LNCAP (cell line): Measurements from ENCODE around the gene PAQR7.

Source experiments
- CTCF ChIP-seq: fragments of 450-650 bp; IDR thresholded peaks from 2 replicates; pipeline ENCODE4 v1.5.1; 2017; ENCODE audit warnings: mild to moderate bottlenecking

Gene PAQR7

GRCh38 chr1:25871086-25871703, 4.3 kb downstream of the PAQR7 start:
- no peak for TF ChIP-seq CTCF

GRCh38 chr1:25870614-25871013, 4.9 kb downstream of the PAQR7 start:
- no peak for TF ChIP-seq CTCF

DNA sequence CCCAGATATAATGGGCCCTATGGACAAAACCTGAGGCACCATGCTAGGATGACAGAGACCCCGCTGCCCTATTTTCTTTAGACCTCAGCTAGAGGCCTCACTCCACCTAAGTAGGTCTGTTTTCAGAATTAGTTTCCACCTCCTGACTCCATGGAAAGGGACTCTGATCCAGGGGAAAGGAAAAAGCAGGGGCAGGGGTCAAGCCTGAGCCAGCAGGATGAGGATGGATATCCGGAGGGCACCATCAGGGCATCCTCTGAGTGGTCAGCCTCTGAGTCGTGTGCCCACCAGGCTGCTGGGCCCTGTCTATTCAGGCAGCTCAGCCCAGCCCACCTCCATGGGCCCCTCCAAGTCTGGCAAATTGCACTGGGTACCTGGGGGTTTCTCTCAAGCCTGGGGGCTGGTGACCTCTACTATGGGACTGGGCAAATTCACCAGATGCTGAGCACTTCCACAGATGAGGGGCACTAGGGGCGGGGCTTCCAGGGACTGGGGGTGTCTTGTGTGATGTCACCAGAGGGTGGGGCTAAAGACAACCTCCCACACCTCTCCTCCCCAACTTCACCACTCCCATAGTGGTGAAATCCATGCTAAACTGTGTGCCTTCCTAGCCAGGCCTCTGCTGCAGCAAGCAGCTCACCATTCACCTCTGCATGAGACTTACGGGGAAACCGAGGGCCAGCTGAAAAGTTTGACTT, 5.5 kb downstream of the PAQR7 start:
- TF ChIP-seq CTCF, result no peak

DNA sequence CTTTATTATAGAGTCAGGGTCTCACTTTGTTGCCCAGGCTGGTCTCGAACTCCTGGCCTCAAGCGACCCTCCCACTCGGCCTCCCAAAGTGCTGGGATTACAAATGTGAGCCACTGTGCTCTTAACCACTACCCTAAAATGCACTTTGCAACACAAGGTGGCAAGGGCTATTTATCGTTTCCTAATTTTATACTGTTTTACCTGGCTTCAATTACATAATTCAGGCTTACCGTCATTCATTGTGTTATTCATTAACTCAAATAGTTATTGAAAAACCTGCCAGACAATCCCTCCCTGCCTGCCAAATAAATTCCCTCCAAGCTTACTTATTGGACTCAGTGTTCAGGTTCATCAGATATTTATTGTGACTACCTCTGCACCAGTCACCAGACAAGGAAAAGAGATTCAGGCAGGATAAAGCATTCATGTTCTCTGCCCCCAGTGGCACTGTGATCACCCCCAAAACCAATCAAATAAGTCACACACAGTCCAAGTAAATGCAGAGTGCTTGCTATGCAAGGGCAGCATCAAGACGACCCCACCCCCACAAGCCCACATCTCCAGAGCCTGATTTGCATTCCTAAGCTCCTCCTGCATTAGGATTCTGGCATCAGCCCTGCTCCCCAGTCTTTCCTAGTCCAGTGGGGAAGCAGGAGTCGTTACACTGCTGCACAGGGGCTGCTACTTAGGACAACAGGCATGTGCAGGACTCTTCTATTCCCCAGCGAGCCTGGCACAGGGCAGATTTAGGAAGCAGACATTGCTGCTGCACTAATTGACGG, 8.1 kb downstream of the PAQR7 start:
- TF ChIP-seq CTCF, result no peak

DNA sequence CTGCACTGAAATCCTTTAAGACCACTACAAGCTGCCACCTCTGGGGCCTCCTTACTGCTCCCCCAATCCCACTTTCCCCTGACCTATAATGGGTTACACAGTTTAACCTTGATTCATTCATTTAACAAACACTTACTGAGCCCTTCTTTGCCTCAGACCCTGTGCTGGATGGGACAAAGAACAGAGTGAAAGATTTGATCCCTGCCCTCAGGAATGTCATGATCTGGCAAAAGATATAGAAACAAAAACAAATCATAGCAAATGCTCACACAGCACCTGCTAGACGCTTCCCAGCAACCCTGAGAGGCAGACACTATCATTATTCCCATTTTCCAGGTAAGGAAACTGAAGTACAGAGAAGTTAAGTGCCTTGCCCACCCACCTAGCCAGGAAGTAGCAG, 9.2 kb downstream of the PAQR7 start:
- TF ChIP-seq CTCF, result no peak

GRCh38 chr1:25864434-25864833, 11.1 kb downstream of the PAQR7 start:
- TF ChIP-seq CTCF, result no peak

DNA sequence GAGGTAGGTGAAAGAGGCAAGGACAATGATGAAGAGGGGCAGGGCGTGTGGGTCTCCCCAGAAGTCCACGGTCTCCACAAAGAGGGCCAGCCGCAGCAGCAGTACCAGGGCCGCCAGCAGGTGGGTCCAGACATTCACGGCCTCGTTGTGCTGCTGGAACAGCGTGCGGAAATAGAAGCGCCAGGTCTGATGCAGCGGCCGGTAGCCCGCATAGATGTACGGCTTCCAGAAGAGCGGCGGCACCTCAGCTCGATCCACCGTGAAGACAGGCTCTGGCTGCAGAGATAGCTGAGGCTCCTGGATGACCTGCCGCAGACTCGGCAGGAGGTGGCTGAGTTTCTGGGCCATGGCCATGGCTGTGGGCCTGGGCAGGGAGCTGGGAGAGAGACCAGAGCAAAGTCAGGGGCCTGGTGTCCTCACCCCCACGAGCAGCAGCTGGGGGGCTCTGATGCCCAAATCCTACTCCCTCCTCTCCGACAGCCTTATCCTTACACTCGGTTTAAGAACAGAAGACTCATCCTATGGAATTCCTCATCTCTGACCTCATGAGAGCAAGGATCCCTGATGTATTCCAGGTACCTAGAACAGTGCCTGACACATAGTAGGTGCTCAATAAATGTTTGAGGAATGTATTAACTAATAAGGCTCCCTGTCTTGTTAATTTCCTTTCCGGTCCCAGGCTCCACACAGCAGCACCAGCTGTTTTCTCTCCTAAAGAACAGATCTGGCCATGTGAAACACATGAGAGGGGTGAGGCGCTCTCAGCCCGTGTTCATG, 11.8 kb downstream of the PAQR7 start:
- no peak for TF ChIP-seq CTCF
